Mesenchymal stem cell (in vitro differentiated cells and primary cell): ENCODE results near the gene TECPR1.

Experiments
- DNase-seq: peaks from one replicate; pipeline ENCODE4 v3.0.0-alpha.2; 2013
- H2AFZ ChIP-seq: one replicate; pipeline ENCODE4 v1.6.1; 2013; ENCODE audit warnings: low read depth, mild to moderate bottlenecking, control low read depth, inconsistent platforms, low read length, moderate library complexity
- H2AK5ac ChIP-seq: 2 replicates; pipeline ENCODE4 v1.6.1; 2013; ENCODE audit warnings: low read length, moderate library complexity, mild to moderate bottlenecking, inconsistent platforms; ENCODE audit not compliant: severe bottlenecking
- H2BK120ac ChIP-seq: one replicate; pipeline ENCODE4 v1.6.1; 2013; ENCODE audit warnings: low read depth, mild to moderate bottlenecking, inconsistent platforms, low read length, moderate library complexity
- H2BK12ac ChIP-seq, 2 experiments: one replicate each; pipeline ENCODE4 v1.6.1; 2013; ENCODE audit warnings: inconsistent platforms in 2 of 2, low read length in 2 of 2, mild to moderate bottlenecking in 2 of 2, moderate library complexity in 2 of 2, control low read depth in 1 of 2
- H2BK15ac ChIP-seq: one replicate; pipeline ENCODE4 v1.6.1; 2013; ENCODE audit warnings: mild to moderate bottlenecking, low read depth, inconsistent platforms; ENCODE audit not compliant: poor library complexity, severe bottlenecking
- H2BK5ac ChIP-seq: 2 replicates; pipeline ENCODE4 v1.6.1; 2013; ENCODE audit warnings: low read depth, mild to moderate bottlenecking, low read length, control low read depth, inconsistent platforms; ENCODE audit not compliant: poor library complexity, severe bottlenecking
- H3K14ac ChIP-seq, 2 experiments: one replicate each; pipeline ENCODE4 v1.6.1; 2013; ENCODE audit warnings: inconsistent platforms in 2 of 2, low read length in 2 of 2, control low read depth in 1 of 2, mild to moderate bottlenecking in 1 of 2, moderate library complexity in 1 of 2
- H3K18ac ChIP-seq, 2 experiments: one replicate each; pipeline ENCODE4 v1.6.1; 2013; ENCODE audit warnings: inconsistent platforms in 2 of 2, low read length in 2 of 2, control low read depth in 1 of 2, low read depth in 1 of 2, mild to moderate bottlenecking in 1 of 2
- H3K23ac ChIP-seq, 2 experiments: one replicate each; pipeline ENCODE4 v1.6.1; 2013; ENCODE audit warnings: inconsistent platforms in 2 of 2, low read length in 2 of 2, mild to moderate bottlenecking in 2 of 2, moderate library complexity in 2 of 2, control low read depth in 1 of 2
- H3K27ac ChIP-seq: 2 replicates; pipeline ENCODE4 v1.5.1; 2013; ENCODE audit warnings: mild to moderate bottlenecking, moderate library complexity, low read length, control low read depth, inconsistent platforms; ENCODE audit not compliant: poor library complexity, severe bottlenecking
- H3K27me3 ChIP-seq, 2 experiments: 2 replicates each; pipeline versions ENCODE4 v1.6.1 to v1.7.0; 2013; ENCODE audit warnings: low read length in 2 of 2, mild to moderate bottlenecking in 2 of 2, moderate library complexity in 2 of 2, control low read depth in 1 of 2, inconsistent platforms in 1 of 2; ENCODE audit not compliant: control insufficient read depth in 1 of 2, insufficient read depth in 1 of 2
- H3K36me3 ChIP-seq, 2 experiments: 2 replicates each; pipeline versions ENCODE4 v1.6.1 to v1.7.0; 2013; ENCODE audit warnings: low read length in 2 of 2, control low read depth in 1 of 2, inconsistent platforms in 1 of 2, low read depth in 1 of 2, mild to moderate bottlenecking in 1 of 2; ENCODE audit not compliant: insufficient read depth in 2 of 2, control insufficient read depth in 1 of 2
- H3K4ac ChIP-seq, 2 experiments: one replicate each; pipeline ENCODE4 v1.6.1; 2013; ENCODE audit warnings: inconsistent platforms in 2 of 2, low read length in 2 of 2, mild to moderate bottlenecking in 2 of 2, moderate library complexity in 2 of 2, control low read depth in 1 of 2, low read depth in 1 of 2
- H3K4me1 ChIP-seq: 2 replicates; pipeline ENCODE4 v1.6.1; 2013; ENCODE audit warnings: low read depth, low read length, control low read depth; ENCODE audit not compliant: control insufficient read depth, insufficient read depth
- H3K4me2 ChIP-seq: 2 replicates; pipeline ENCODE4 v1.6.1; 2013; ENCODE audit warnings: low read length, mild to moderate bottlenecking, inconsistent platforms; ENCODE audit not compliant: poor library complexity, severe bottlenecking
- H3K4me3 ChIP-seq, 2 experiments: 2 replicates each; pipeline versions ENCODE4 v1.5.1 to v1.7.0; 2013; ENCODE audit warnings: low read length in 2 of 2, mild to moderate bottlenecking in 2 of 2, control low read depth in 1 of 2, low read depth in 1 of 2; ENCODE audit not compliant: insufficient read depth in 1 of 2
- H3K79me1 ChIP-seq: replicated peaks from 2 replicates; pipeline ENCODE4 v1.6.1; 2013; ENCODE audit warnings: mild to moderate bottlenecking, control low read depth, low read length, inconsistent platforms; ENCODE audit not compliant: poor library complexity, severe bottlenecking
- H3K9ac ChIP-seq: 2 replicates; pipeline ENCODE4 v1.7.0; 2013; ENCODE audit warnings: mild to moderate bottlenecking, low read length, moderate library complexity
- H3K9me3 ChIP-seq: 2 replicates; pipeline ENCODE4 v1.7.0; 2013; ENCODE audit warnings: mild to moderate bottlenecking, low read length; ENCODE audit not compliant: control insufficient read depth
- H4K8ac ChIP-seq: one replicate; pipeline ENCODE4 v1.6.1; 2013; ENCODE audit warnings: inconsistent platforms, mild to moderate bottlenecking, low read length, moderate library complexity
- H4K91ac ChIP-seq: one replicate; pipeline ENCODE4 v1.6.1; 2013; ENCODE audit warnings: mild to moderate bottlenecking, low read length, inconsistent platforms
- WGBS: methylation state at CpG from one replicate; pipeline ENCODE4 v1.1.7; 2013; ENCODE audit warnings: mixed read lengths; 5-methylcytosine and 5-hydroxymethylcytosine counted together

Gene TECPR1

DNA sequence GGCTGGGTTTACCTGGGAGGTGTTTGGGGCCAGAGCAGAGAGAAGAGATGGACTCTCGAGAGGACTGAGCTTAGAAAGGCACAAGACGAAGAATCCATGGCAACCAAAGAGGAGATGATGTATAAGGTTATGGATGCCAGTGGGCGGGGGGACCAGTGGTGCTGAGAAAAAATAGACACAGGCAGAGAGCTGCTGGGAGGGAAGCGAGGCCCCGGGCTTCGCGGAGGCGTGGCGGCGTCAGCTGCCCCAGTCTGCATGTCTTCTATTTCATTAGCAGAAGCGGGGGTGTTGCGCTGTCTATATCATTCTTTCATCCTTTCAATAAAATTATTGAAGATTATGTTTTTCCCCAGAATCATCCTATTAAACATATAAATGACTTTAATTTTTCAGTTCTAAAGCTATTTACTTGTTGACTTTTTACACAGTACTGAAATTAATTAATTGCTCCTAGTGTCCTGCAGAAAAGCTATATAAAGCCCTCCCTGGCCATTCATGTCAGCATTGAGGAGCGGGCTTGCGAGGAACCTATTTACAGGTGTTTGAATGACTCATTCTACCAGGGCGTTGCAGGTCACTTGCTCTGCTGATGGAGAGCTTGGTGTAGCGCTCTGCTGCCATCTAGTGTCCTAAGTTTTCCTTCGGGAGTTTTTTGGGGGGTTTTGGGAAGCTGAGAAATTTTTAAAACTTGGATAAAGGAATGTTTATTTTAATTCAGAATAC lies 83.7 kb downstream of the TECPR1 start:
- peaks cover 34% of the 10 kb centered on the region for H3K79me1 ChIP-seq
- H3K4me1 ChIP-seq: peaks cover 6% of the 10 kb centered on the region
- no peak overlapping the region for H2AFZ ChIP-seq
- peak; percentile 69 for DNase-seq
- H3K27ac ChIP-seq: no peak overlapping the region
- H3K14ac ChIP-seq: no peak overlapping the region
- H3K4me2 ChIP-seq: no peak overlapping the region
- H3K9me3 ChIP-seq: no peaks in the 10 kb centered on the region
- H3K27me3 ChIP-seq: no peaks in the 10 kb centered on the region
- H4K8ac ChIP-seq: no peak overlapping the region
- H4K91ac ChIP-seq: no peak overlapping the region
- no peak overlapping the region for H2BK15ac ChIP-seq
- H3K18ac ChIP-seq: no peak overlapping the region
- no peak overlapping the region for H3K4me3 ChIP-seq
- no peak overlapping the region for H2BK12ac ChIP-seq
- no peak overlapping the region for H2AK5ac ChIP-seq
- no peak overlapping the region for H2BK120ac ChIP-seq
- H3K9ac ChIP-seq: no peak overlapping the region
- H2BK5ac ChIP-seq: no peak overlapping the region
- no peak overlapping the region for H3K4ac ChIP-seq
- 60% methylated on average over 14 of the region's 17 CpGs for WGBS
- peaks cover 14 to 15% of the 10 kb centered on the region in 2 experiments for H3K36me3 ChIP-seq
- no peak overlapping the region for H3K23ac ChIP-seq

DNA sequence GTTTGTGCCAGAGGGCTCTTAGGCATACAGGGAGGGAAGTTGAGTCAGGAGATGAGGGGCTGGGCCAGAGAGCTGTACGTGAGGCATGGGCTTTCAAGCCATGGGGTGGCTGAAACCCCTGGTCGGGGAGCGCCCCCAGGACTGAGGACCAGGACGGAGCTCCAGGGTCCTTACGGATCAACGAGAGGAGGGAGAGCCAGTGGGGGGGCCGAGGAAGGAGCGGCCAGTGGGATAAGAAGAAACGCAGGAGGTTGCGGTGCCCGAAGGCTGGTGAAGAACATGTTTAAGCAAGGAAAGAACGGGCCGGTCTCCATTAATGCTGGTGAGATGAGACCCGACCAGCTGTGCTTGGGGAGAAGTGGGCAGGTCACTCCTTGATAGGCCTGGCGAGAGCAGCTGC lies 84.4 kb downstream of the TECPR1 start:
- Histone ChIP-seq H2BK5ac (no peak overlapping the region), H4K8ac (no peak overlapping the region), H2BK15ac (no peak overlapping the region), H2BK12ac (no peak overlapping the region), H3K9me3 (no peaks in the 10 kb centered on the region), H3K14ac (no peak overlapping the region), H2BK120ac (no peak overlapping the region), H3K4ac (no peak overlapping the region), H3K27ac (no peak overlapping the region), H3K4me1 (peaks cover 6% of the 10 kb centered on the region), H3K27me3 (no peaks in the 10 kb centered on the region), H3K36me3 (peaks cover 10 to 15% of the 10 kb centered on the region in 2 experiments), H3K9ac (no peak overlapping the region), H4K91ac (no peak overlapping the region), H3K79me1 (peaks cover 36% of the 10 kb centered on the region), H3K4me2 (no peak overlapping the region), H3K4me3 (no peak overlapping the region), H3K23ac (no peak overlapping the region), H2AFZ (no peak overlapping the region), H3K18ac (no peak overlapping the region), H2AK5ac (no peak overlapping the region)
- DNase-seq: no peak
- WGBS: 90% methylated on average over 15 of the region's 15 CpGs

DNA sequence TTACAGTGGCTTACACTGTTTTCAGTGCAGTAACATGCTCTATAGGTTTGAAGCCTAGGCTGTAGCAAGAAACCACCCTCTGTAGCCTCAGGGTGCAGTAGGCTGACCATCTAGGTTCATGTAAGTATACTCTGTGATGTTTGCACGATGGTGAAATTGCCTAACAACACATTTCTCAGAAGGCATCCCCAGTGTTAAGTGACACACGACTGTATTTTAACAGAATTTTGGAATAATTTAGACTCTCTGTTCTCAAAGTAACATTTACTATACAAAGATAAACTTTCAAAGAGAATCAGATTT lies 85.4 kb downstream of the TECPR1 start:
- no peak overlapping the region for H4K8ac ChIP-seq
- H3K18ac ChIP-seq: no peak overlapping the region
- no peak overlapping the region for H3K4ac ChIP-seq
- no peak overlapping the region for H2BK5ac ChIP-seq
- H2AK5ac ChIP-seq: no peak overlapping the region
- no peak for DNase-seq
- no peak overlapping the region for H2BK15ac ChIP-seq
- H3K27ac ChIP-seq: no peak overlapping the region
- no peak overlapping the region for H3K9ac ChIP-seq
- no peak overlapping the region for H2BK120ac ChIP-seq
- peaks cover 6% of the 10 kb centered on the region for H3K4me1 ChIP-seq
- no peaks in the 10 kb centered on the region for H3K9me3 ChIP-seq
- H3K4me3 ChIP-seq: no peak overlapping the region
- H3K79me1 ChIP-seq: peaks cover 36% of the 10 kb centered on the region
- no peak overlapping the region for H3K4me2 ChIP-seq
- H4K91ac ChIP-seq: no peak overlapping the region
- H3K23ac ChIP-seq: no peak overlapping the region
- H3K14ac ChIP-seq: no peak overlapping the region
- H2AFZ ChIP-seq: no peak overlapping the region
- WGBS: 83% methylated on average over 1 of the region's 2 CpGs
- no peak overlapping the region for H2BK12ac ChIP-seq
- H3K27me3 ChIP-seq: no peaks in the 10 kb centered on the region
- peaks cover 2 to 9% of the 10 kb centered on the region in 2 experiments for H3K36me3 ChIP-seq

DNA sequence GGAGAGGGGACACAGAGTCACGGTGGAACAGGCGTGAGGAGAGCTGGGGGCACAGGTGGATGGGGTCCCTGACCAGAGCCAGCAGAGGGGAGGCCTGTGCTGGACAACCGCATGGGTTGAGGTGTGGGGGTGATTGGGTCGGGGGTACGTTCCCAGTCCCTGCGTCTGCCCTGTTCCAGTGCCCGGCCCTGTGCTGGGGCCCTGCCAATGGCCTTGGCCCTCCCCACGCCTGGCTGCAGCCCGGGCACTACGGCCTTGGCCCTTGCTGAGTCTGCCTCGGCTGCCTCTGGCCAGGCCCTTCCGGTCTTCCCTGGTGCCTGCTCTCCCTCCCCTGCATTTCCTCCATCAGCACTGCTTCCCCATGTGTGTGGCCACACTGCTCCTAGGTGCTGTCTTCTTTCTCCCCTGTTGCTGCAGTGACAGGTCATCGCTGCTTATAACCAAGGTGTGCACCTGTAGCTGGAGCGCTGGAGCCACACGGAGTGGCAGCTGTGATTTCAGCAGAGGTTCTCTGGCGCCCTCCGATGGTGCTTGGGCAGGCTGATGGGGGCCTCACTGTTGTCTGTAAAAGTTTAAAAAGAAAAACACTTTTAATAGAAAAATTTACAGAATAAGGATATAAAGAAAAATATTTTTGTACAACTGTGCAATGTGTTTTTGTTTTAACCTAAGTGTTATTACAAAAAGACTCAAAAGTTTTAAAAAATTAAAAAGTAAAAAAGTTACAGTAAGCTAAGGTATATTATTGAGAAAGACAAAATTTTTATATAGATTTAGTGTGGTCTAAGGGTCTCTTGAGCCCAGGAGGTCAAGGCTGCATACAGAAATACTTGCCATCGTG lies 86.0 kb downstream of the TECPR1 start:
- no peak overlapping the region for H2BK5ac ChIP-seq
- H3K4me3 ChIP-seq: peak overlapping the region in 1 of 2 experiments; percentile 7
- H3K36me3 ChIP-seq: peaks cover 0 to 6% of the 10 kb centered on the region in 2 experiments
- DNase-seq: peak; percentile 24
- no peak overlapping the region for H4K8ac ChIP-seq
- H2AFZ ChIP-seq: no peak overlapping the region
- H3K9ac ChIP-seq: no peak overlapping the region
- H3K23ac ChIP-seq: no peak overlapping the region
- H3K4me2 ChIP-seq: no peak overlapping the region
- no peak overlapping the region for H2BK120ac ChIP-seq
- H3K4me1 ChIP-seq: peaks cover 6% of the 10 kb centered on the region
- H4K91ac ChIP-seq: no peak overlapping the region
- H3K9me3 ChIP-seq: no peaks in the 10 kb centered on the region
- no peak overlapping the region for H2AK5ac ChIP-seq
- H3K4ac ChIP-seq: no peak overlapping the region
- H3K27ac ChIP-seq: no peak overlapping the region
- no peak overlapping the region for H2BK12ac ChIP-seq
- no peak overlapping the region for H3K14ac ChIP-seq
- H3K27me3 ChIP-seq: no peaks in the 10 kb centered on the region
- peaks cover 35% of the 10 kb centered on the region for H3K79me1 ChIP-seq
- H3K18ac ChIP-seq: no peak overlapping the region
- no peak overlapping the region for H2BK15ac ChIP-seq
- WGBS: 85% methylated on average over 16 of the region's 18 CpGs
